GM12878 (cell line): ENCODE measurements around the gene RNF113B. TPM values are rescaled to one million over a fixed set of nuclear protein-coding genes. Genes with fewer than 3 reads are reported as not detected.
A peak's percentile ranks its signal among the peaks of the same experiment; 100 is the strongest.

Source experiments
- ATAC-seq: fragments of 200-7000 bp; cut with Tn5 transposase; 3 replicates; pipeline ENCODE4 v1.9.1; 2020; ENCODE audit warnings: mild to moderate bottlenecking, moderate library complexity
- BruUV-seq: library from RNA; stranded (reverse); fragments of 400-500 nt; replicated peaks from 2 replicates; lab custom pipeline; 2021; lab: Mats Ljungman, UMichigan
- CTCF ChIA-PET: fragments of 300-600 bp; sonication (Branson Sonifier 250); formaldehyde crosslinking; extraction: SDS; loops from one replicate; lab custom pipeline; 2021; ENCODE audit warnings: inconsistent platforms; lab: Yijun Ruan, JAX
- POLR2A ChIA-PET: fragments of 350-600 bp; formaldehyde crosslinking; extraction: SDS; loops from one replicate; lab custom pipeline; 2021; ENCODE audit warnings: inconsistent platforms; lab: Charles Lee
- RAD21 ChIA-PET: fragments of 300-600 bp; sonication (Branson Sonifier 250); formaldehyde crosslinking; loops from one replicate; lab custom pipeline; 2023; ENCODE audit warnings: antibody characterized with exemption; ENCODE audit not compliant: unreplicated experiment; lab: Charles Lee
- SMC1A ChIA-PET: fragments of 300-600 bp; sonication (Branson Sonifier 250); formaldehyde crosslinking; loops from one replicate; lab custom pipeline; 2023; ENCODE audit not compliant: unreplicated experiment, uncharacterized antibody; lab: Charles Lee
- DNase-seq: peaks from one replicate; pipeline ENCODE4 v3.0.0-alpha.2; 2011; ENCODE audit warnings: low read depth, low spot score
- FAIRE-seq: peaks from 3 replicates; lab custom pipeline; 2011; peaks lifted over from hg19 to GRCh38; lab: Jason Lieb, UNC
- H2AFZ ChIP-seq: 2 replicates; pipeline ENCODE4 v1.6.0; 2011; ENCODE audit warnings: low read depth, low read length, control low read depth; ENCODE audit not compliant: control insufficient read depth
- H3K27ac ChIP-seq: 2 replicates; pipeline ENCODE4 v1.5.1; 2011; ENCODE audit warnings: control low read depth; ENCODE audit not compliant: control insufficient read depth, insufficient read depth
- H3K27me3 ChIP-seq, 2 experiments: replicated peaks in 1 of 2; 2 replicates each; pipeline versions ENCODE4 v1.6.0 to v1.6.1; 2011; ENCODE audit warnings: low read length in 1 of 2; ENCODE audit not compliant: control insufficient read depth in 2 of 2, insufficient read depth in 2 of 2
- H3K36me3 ChIP-seq, 2 experiments: 2 replicates each; pipeline ENCODE4 v1.5.1; 2011; ENCODE audit warnings: low read length in 1 of 2; ENCODE audit not compliant: control insufficient read depth in 2 of 2, insufficient read depth in 2 of 2
- H3K4me1 ChIP-seq: 2 replicates; pipeline ENCODE4 v1.6.1; 2011; ENCODE audit warnings: mild to moderate bottlenecking, low read length, moderate library complexity, mixed read lengths; ENCODE audit not compliant: control insufficient read depth, insufficient read depth
- H3K4me2 ChIP-seq: 2 replicates; pipeline ENCODE4 v1.6.0; 2011; ENCODE audit warnings: control low read depth; ENCODE audit not compliant: control insufficient read depth, insufficient read depth
- H3K4me3 ChIP-seq: fragments of 200-600 bp; sonication (generic); 2 replicates; pipeline ENCODE4 v1.5.1; 2016
- H3K79me2 ChIP-seq: 2 replicates; pipeline ENCODE4 v1.6.0; 2011; ENCODE audit warnings: low read length; ENCODE audit not compliant: control insufficient read depth, insufficient read depth
- H3K9ac ChIP-seq: 2 replicates; pipeline ENCODE4 v1.8.0; 2011; ENCODE audit warnings: low read length, control low read depth, mixed read lengths; ENCODE audit not compliant: control insufficient read depth, insufficient read depth
- H3K9me3 ChIP-seq: replicated peaks from 3 replicates; pipeline ENCODE4 v1.5.1; 2011; ENCODE audit warnings: mild to moderate bottlenecking, low read length; ENCODE audit not compliant: control insufficient read depth, insufficient read depth
- H4K20me1 ChIP-seq: 2 replicates; pipeline ENCODE4 v1.6.0; 2011; ENCODE audit not compliant: control insufficient read depth, insufficient read depth
- MAX ChIP-seq: IDR thresholded peaks from 2 replicates; pipeline ENCODE4 v1.6.1; 2012; ENCODE audit warnings: low read depth, low read length, improper control_type of control experiment
- MLLT1 ChIP-seq: fragments of 450-650 bp; IDR thresholded peaks from 2 replicates; pipeline ENCODE4 v1.6.1; 2016; ENCODE audit warnings: mild to moderate bottlenecking
- MTA2 ChIP-seq: fragments of 450-650 bp; IDR thresholded peaks from 2 replicates; pipeline ENCODE4 v1.6.1; 2016; ENCODE audit warnings: low read depth, mild to moderate bottlenecking, moderate library complexity
- RUNX3 ChIP-seq: IDR thresholded peaks from 2 replicates; pipeline ENCODE4 v1.6.1; 2012; ENCODE audit warnings: low read length, inconsistent platforms
- SMC3 ChIP-seq: IDR thresholded peaks from 2 replicates; pipeline ENCODE4 v1.6.1; 2011; ENCODE audit warnings: low read length, improper control_type of control experiment, borderline replicate concordance
- SP1 ChIP-seq: IDR thresholded peaks from one replicate; pipeline ENCODE4 v1.6.1; 2011; ENCODE audit warnings: low read depth, low read length
- ZZZ3 ChIP-seq: IDR thresholded peaks from 2 replicates; pipeline ENCODE4 v1.6.1; 2011; ENCODE audit warnings: low read depth; ENCODE audit not compliant: control insufficient read depth, insufficient read length
- WGBS: methylation state at CpG from one replicate; pipeline ENCODE4 v1.1.6; 2016; ENCODE audit warnings: low lambda C conversion rate; ENCODE audit not compliant: insufficient replicate concordance, insufficient coverage; ENCODE audit errors: missing lambda C conversion rate; 5-methylcytosine and 5-hydroxymethylcytosine counted together
- in situ Hi-C: fragments of 300-500 bp; cut with MboI; formaldehyde crosslinking; loops from 9 replicates; pipeline ENCODE4 v1.14.3; 2018; ENCODE audit warnings: mixed read lengths
- intact Hi-C: fragments of 100-400 bp; cut with micrococcal nuclease; formaldehyde crosslinking; loops from one replicate; pipeline ENCODE4 v1.14.2; 2022; ENCODE audit not compliant: unreplicated experiment
- polyA plus RNA-seq, 11 experiments: library from polyadenylated mRNA; depleted of rRNA in 4 of 11; unstranded in 6 of 11; stranded (reverse) in 5 of 11; fragments of >200 nt; fragmentation: Nextera tagmentation in 4 of 11; fragmentation: Illumina TruSeq in 1 of 11; extraction: Ambion mirVana in 4 of 11; extraction: Trizol in 1 of 11; gene quantifications; 1 replicate in 1 of 11; 2 replicates in 10 of 11; pipeline versions ENCODE4 v1.2.1 to v1.2.3, GENCODE V29; 2011 to 2016; ENCODE audit warnings: inconsistent platforms in 2 of 11, missing spikeins in 2 of 11, low read depth in 1 of 11
- total RNA-seq, 4 experiments: library from RNA; depleted of rRNA in 3 of 4; stranded (reverse); fragments of >200 nt in 3 of 4; fragmentation: Illumina TruSeq in 1 of 4; extraction: Trizol in 1 of 4; gene quantifications; 2 replicates each; pipeline versions ENCODE4 v1.2.1 to v1.2.3, GENCODE V29; 2013 to 2021
- TF ChIP-seq, protein P1 (sequence below): IDR thresholded peaks from 2 replicates; pipeline ENCODE4 v1.6.1; 2012; ENCODE audit warnings: mild to moderate bottlenecking, low read depth, low read length

Gene RNF113B
- total and polyA plus RNA-seq, 10 of the 15 experiments (the other 5 are each of a cell fraction or from before 2014, with no cell fraction given): not detected

DNA sequence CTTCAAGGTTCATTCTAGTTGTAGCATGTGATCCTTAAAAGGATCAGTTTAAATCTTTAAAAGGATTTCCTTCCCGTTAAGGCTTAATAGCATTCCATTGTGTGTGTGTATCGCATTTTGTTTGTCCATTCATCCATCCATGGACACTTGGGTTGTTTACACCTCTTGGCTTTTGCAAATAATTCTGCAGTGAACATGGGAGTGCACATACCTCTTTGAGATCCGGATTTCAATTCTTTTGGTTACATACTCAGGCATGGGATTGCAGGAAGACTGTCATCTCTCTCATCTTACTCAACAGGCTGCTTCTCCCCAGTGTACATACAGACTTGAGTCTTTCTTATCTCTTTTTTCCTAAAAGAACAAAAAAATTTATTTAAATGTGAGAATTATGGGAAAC lies 1.2 kb downstream of the RNF113B start (continued):
- TF ChIP-seq, protein P1, sequence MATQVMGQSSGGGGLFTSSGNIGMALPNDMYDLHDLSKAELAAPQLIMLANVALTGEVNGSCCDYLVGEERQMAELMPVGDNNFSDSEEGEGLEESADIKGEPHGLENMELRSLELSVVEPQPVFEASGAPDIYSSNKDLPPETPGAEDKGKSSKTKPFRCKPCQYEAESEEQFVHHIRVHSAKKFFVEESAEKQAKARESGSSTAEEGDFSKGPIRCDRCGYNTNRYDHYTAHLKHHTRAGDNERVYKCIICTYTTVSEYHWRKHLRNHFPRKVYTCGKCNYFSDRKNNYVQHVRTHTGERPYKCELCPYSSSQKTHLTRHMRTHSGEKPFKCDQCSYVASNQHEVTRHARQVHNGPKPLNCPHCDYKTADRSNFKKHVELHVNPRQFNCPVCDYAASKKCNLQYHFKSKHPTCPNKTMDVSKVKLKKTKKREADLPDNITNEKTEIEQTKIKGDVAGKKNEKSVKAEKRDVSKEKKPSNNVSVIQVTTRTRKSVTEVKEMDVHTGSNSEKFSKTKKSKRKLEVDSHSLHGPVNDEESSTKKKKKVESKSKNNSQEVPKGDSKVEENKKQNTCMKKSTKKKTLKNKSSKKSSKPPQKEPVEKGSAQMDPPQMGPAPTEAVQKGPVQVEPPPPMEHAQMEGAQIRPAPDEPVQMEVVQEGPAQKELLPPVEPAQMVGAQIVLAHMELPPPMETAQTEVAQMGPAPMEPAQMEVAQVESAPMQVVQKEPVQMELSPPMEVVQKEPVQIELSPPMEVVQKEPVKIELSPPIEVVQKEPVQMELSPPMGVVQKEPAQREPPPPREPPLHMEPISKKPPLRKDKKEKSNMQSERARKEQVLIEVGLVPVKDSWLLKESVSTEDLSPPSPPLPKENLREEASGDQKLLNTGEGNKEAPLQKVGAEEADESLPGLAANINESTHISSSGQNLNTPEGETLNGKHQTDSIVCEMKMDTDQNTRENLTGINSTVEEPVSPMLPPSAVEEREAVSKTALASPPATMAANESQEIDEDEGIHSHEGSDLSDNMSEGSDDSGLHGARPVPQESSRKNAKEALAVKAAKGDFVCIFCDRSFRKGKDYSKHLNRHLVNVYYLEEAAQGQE: no peak
- TF ChIP-seq, all 136 proteins: peak for 0

DNA sequence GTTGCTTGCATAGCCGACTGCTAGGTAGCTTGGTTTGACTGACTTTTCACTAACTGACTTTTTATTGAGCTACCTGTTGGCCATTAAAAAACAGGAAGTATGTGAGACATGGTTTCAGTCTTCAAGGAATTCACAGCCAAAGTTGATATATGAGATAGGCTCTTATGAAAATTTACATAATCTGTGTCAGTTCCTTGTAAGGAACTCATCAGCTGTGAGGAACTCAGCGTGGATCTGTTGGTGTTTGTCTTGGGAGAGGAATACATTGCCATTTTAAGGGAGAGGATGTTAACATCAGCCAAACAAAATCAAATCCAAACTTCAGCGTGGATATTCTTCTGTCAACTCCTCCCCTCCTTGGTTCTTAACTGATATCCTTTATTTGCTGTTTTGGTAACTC lies 2.0 kb downstream of the RNF113B start:
- ChIA-PET SMC1A (interaction anchor here (0.6 to 2.3 kb wide), 9 partner anchors 8 to 367 kb away, joined by 3 to 9 read pairs (median 4); no protein-coding TSS in a partner anchor), POLR2A (no interaction called here), CTCF (interaction anchor here (0.6 to 1.4 kb wide), 3 partner anchors 15 to 478 kb away, joined by 3 to 4 read pairs (median 3); no protein-coding TSS in a partner anchor), RAD21 (interaction anchor here (0.6 to 2.2 kb wide), 3 partner anchors 8 to 30 kb away, joined by 3 to 7 read pairs (median 3); no protein-coding TSS in a partner anchor)
- Histone ChIP-seq H3K4me3 (no peak overlapping the region), H3K9ac (no peak overlapping the region), H3K4me2 (no peak overlapping the region), H3K27ac (no peak overlapping the region), H2AFZ (no peak overlapping the region), H4K20me1 (no peaks in the 10 kb centered on the region), H3K79me2 (no peaks in the 10 kb centered on the region), H3K36me3 (no peaks in the 10 kb centered on the region), H3K4me1 (no peaks in the 10 kb centered on the region), H3K27me3 (no peaks in the 10 kb centered on the region), H3K9me3 (no peaks in the 10 kb centered on the region; the same call in 2 of the 3 replicates)
- no TSS peak for BruUV-seq
- DNase-seq (no peak), FAIRE-seq (no peak), ATAC-seq (no peak)
- intact Hi-C loops: no loop called here
- WGBS: 56% methylated on average over 3 of the region's 3 CpGs
- in situ Hi-C loops: no loop called here
- 0 out of 2 replicates have a peak, but pooled peaks have one; percentile 1 for TF ChIP-seq MLLT1
- no peak for TF ChIP-seq SMC3
- no peak for TF ChIP-seq RUNX3
- TF ChIP-seq SP1: no peak
- TF ChIP-seq MAX: no peak
- TF ChIP-seq MTA2: no peak
- no peak for TF ChIP-seq ZZZ3
